ENCODE results near the gene GCHFR.

GRCh38 chr15:40743921-40744814 is 19.7 kb upstream of the GCHFR start:
- TF ChIP-seq EZH2 (IDR thresholded peaks at IDR 0.05) (no peak), CTCF (IDR thresholded peaks at IDR 0.05) (peak; percentile 9), EZH2phosphoT487 (IDR thresholded peaks at IDR 0.05) (no peak)
